Measurements from ENCODE around the gene HMGN5.

The HMGN5 gene

GRCh38 chrX:81201671-81202455 lies at the start of gene HMGN5, which contains the start of gene SH3BGRL:
TSS of gene HMGN5 (minus strand) at chrX:81201913. CDS start at chrX:81121549, 80,364 bp downstream.
TSS of gene SH3BGRL (plus strand) at chrX:81202102. CDS start at chrX:81202201, 99 bp downstream.
- peak; percentile 60 for DNase-seq

- no peak for DNase-seq
Measured at GRCh38 chrX:81241753-81242152, 40.0 kb upstream of the HMGN5 start.

- DNase-seq = no peak
Measured at GRCh38 chrX:81240701-81241331, 39.1 kb upstream of the HMGN5 start.

- no peak for DNase-seq
Measured at GRCh38 chrX:81238166-81238565, 36.5 kb upstream of the HMGN5 start.

GRCh38 chrX:81237516-81237915 lies 35.8 kb upstream of the HMGN5 start:
- DNase-seq = no peak

GRCh38 chrX:81232218-81232617 lies 30.5 kb upstream of the HMGN5 start:
- no peak for DNase-seq

- no peak for DNase-seq
Measured at GRCh38 chrX:81231476-81231875, 29.8 kb upstream of the HMGN5 start.

GRCh38 chrX:81229901-81230300 lies 28.2 kb upstream of the HMGN5 start:
- DNase-seq = no peak

GRCh38 chrX:81229229-81229628 lies 27.5 kb upstream of the HMGN5 start:
- DNase-seq = no peak

GRCh38 chrX:81215685-81216084 lies 14.0 kb upstream of the HMGN5 start:
- no peak for DNase-seq

- DNase-seq = no peak
Measured at GRCh38 chrX:81208916-81209315, 7.2 kb upstream of the HMGN5 start.

GRCh38 chrX:81206476-81206875 lies 4.8 kb upstream of the HMGN5 start:
- no peak for DNase-seq

- no peak for DNase-seq
Measured at GRCh38 chrX:81205551-81205950, 3.8 kb upstream of the HMGN5 start.

- DNase-seq = no peak
Measured at GRCh38 chrX:81202943-81203342, 1.2 kb upstream of the HMGN5 start.

- DNase-seq = no peak
Measured at GRCh38 chrX:81202456-81202819, 725 bp upstream of the HMGN5 start.

- no peak for DNase-seq
Measured at GRCh38 chrX:81201071-81201470, 642 bp downstream of the HMGN5 start.

GRCh38 chrX:81195712-81196111 lies 6.0 kb downstream of the HMGN5 start:
- peak; percentile 39 for DNase-seq

- DNase-seq = no peak
Measured at GRCh38 chrX:81195259-81195658, 6.5 kb downstream of the HMGN5 start.

- no peak for DNase-seq
Measured at GRCh38 chrX:81174286-81174685, 27.4 kb downstream of the HMGN5 start.

GRCh38 chrX:81168391-81168790 lies 33.3 kb downstream of the HMGN5 start:
- no peak for DNase-seq

GRCh38 chrX:81121513-81122363 lies 80.0 kb downstream of the HMGN5 start:
- peak; percentile 84 for DNase-seq

- peak; percentile 29 for DNase-seq
Measured at GRCh38 chrX:81120936-81121371, 80.8 kb downstream of the HMGN5 start.

GRCh38 chrX:81120258-81120935 lies 81.3 kb downstream of the HMGN5 start:
- DNase-seq = no peak

Data from stimulated activated CD4-positive, alpha-beta T cell treated with anti-CD3 and anti-CD28 coated beads, Interleukin-4, amount 100 ng/mL, for 1 hour (primary cell).